ENCODE measurements around the gene CAMTA1.
"Not testable (repeated sequence)": the region's sequence is repeated elsewhere in the genome, so short reads cannot be mapped to it uniquely, and the experiment has no call there.

The CAMTA1 gene

DNA sequence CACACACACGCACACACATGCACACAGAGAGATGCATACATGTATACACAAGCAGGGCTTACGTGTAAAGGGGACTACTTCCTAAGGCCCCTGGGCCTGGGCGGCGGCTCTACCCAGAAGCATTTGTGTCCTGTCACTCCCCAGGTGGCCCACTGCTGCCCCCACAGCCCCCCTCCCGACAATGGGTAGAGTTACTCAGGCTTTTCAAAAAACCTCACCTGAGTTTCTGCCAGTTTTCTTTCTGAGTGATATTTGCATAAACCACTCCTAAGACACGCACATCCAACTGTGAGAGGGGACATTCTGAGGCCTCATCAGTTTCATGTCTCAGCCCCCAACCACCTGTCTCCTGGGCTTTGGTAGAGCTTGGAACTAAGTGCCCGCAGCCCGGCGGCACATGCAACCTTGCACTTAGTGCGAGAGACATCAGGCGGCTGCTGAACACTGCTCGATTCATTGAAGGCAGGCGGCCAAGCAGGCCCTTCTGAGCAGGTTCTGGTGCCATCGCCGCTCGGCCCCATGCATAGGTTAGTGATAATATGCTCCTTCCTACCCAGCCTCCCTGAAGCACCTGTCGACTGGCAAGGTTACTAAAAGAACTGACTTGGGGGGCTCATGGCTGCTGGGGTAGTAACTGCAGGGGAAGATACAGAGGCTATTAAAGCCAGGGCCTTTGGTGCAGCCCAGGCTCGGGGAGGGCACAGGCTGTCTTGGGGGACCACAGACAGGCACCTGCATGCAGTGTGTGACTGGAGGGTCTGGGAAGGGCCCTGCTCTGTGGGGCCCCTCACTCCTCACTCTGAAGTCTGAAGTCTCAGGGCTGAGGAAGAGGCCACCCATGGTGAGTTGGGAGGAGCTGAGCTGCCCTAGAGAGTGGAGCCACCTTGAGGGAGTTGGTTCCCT, 621.6 kb downstream of the CAMTA1 start:
- no peak for DNase-seq (ENCODE audit: low read depth in 3 of 3)

DNA sequence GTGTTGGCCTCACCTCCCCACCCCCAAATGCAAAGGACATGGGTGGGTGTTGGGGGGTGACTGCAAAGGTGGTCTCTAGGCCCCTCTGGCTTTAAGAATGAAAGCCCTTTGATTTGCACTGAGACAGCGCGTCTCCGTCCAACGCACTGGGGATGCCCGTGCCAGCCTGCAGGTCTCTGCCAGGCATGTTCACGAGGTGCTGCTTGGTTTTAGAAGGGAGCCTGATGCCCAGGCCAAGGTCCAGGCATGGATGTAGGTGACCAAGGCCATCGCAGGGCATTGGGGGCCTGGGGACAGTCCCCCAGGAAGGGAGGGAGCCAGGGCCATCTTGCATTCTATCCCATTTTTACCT, 622.3 kb downstream of the CAMTA1 start:
- DNase-seq (ENCODE audit: low read depth in 3 of 3), result no peak

GRCh38 chr1:7407980-7408770, 622.9 kb downstream of the CAMTA1 start:
- no peak for DNase-seq (ENCODE audit: low read depth in 3 of 3)

GRCh38 chr1:7408771-7409150, 623.5 kb downstream of the CAMTA1 start:
- no peak for DNase-seq (ENCODE audit: low read depth in 3 of 3)

- no peak for DNase-seq (ENCODE audit: low read depth in 3 of 3)
Measured at GRCh38 chr1:7409278-7409677, 624.0 kb downstream of the CAMTA1 start.

DNA sequence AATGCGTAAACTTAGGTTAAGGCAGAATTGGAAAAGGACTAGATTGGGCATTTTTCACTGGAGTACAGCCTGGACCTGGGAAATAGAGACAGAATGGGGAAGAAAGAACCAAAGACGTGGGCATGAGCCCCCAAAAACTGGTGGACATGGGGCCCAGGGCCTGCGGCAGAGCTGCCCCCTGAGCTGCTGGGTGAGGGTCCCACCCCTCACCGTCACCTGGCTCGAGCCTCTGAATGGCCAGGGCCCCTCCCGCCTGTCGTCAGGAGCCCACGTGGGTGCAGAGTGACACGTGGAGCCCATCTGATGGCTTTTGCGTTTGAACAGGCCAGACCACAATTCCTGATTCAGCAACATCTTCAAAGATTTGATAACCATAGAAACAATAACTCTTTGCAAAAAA, 624.9 kb downstream of the CAMTA1 start:
- DNase-seq (ENCODE audit: low read depth in 3 of 3), result no peak

GRCh38 chr1:7417618-7418017, 632.4 kb downstream of the CAMTA1 start:
- not testable (repeated sequence) for DNase-seq (ENCODE audit: low read depth in 3 of 3)

DNA sequence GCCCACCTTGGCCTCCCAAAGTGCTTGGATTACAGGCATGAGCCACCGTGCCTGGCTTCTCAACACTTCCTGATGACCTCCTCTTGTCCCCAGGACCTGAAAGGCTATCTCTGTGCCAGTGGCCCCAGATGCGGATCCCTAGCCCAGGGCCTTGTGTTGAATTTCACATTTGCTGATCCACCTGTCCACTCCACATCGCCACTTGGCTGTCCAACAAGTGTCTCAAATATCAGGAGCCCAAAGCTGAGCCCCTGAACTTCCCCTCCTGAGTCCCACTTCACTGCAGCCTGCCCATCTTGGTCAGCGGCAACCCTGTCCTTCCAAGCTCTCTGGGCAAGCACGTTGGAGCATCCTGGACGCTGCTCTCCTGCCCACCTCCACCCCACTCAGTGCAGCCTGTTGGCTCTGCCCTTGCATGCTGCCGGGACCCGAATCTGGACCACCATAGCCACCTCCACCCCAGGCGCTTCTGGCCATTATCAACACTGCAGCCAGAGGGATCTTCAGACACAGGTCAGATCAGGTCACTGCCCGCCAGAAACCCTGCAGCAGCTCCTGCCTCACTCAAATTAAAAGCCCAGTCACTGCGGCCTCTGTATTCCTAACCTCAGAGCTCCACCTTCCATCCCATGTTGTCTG, 633.3 kb downstream of the CAMTA1 start:
- DNase-seq (ENCODE audit: low read depth in 3 of 3), result no peak

DNA sequence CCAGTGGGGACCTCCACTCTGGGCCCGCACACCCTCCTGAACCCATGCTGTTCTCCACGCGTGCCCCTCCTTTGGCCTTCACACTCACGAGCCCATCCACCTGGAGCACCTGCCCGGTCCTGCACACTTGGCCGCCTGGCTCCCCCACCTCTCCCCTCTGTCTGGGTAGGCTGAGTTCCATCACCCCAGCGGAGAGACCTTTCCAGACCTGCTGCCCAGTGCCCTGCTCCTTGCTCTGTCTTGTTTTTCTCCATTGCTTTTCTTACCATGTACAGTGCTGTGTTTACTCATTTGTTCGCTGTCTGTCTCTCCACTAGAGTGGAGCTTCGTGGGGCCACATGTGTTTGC, 634.8 kb downstream of the CAMTA1 start:
- DNase-seq (ENCODE audit: low read depth in 3 of 3), result no peak

DNA sequence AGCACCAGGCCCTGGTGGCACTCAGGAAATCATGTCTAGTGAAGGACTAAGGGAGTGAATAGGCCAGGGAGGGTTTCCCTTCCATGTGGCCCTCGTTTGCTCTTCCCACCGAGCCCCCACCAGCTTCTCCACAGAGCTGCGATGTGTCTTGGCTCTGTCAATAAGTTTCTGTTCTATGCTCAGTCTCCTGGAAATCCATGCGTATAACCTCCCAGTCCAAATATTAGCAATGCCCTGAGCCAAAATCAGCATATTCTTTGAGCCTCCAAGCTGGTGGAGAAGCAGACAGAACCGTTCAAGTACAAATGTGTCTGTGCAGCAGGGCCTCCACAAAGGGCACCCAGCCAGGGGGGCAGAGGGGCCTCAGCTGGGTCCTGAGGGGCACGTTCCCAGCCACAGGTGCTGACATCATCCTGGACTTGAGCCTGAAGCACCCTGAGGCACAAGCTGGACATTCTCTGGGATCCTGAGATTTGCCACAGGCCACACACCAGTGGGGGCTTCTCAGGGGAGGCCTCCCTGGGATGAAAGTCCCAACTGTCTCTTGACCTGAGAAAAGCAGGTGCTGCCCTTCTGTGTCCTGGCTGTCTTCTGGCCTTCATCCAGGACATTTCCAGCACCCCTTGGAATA, 635.3 kb downstream of the CAMTA1 start:
- no peak for DNase-seq (ENCODE audit: low read depth in 3 of 3)

GRCh38 chr1:7421471-7422075, 636.3 kb downstream of the CAMTA1 start:
- DNase-seq (ENCODE audit: low read depth in 3 of 3), result no peak

GRCh38 chr1:7422081-7422480, 636.8 kb downstream of the CAMTA1 start:
- DNase-seq (ENCODE audit: low read depth in 3 of 3), result no peak

DNA sequence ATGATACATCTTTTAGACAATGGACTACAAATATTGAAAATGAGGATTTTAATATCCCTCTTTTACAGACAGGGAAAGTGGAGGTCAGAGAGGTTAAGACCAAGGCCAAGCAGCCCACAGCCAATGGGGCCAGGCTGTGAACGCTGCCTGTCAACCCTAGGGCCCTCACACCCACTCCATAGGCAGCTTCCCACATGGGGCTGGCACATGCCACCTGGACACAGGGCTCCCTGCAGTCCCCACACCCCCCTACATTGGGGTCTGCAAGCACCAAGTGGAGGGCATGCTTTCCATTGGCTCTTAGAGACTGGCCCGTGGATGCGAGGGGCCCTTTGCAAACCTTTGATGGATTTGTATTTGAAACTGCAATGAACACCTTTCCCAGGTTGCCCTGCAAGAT, 637.3 kb downstream of the CAMTA1 start:
- DNase-seq (ENCODE audit: low read depth in 3 of 3), result no peak

DNA sequence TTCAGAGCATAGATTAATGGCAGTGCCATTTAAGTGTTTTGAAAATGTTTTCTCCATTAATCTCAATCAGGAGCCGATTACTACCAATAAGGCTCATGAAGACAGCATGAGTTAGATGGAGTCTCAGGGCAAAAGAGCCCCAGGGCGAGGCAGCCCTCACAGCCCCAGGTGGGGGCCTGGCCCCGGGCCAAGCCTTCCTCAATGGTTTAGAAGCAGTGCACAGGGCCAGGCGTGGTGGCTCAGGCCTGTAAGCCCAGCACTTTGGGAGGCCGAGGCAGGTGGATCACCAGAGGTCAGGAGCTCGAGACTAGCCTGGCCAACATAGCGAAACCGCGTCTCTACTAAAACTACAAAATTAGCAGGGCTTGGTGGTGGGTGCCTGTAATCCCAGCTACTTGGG, 637.7 kb downstream of the CAMTA1 start:
- DNase-seq (ENCODE audit: low read depth in 3 of 3), result no peak

DNA sequence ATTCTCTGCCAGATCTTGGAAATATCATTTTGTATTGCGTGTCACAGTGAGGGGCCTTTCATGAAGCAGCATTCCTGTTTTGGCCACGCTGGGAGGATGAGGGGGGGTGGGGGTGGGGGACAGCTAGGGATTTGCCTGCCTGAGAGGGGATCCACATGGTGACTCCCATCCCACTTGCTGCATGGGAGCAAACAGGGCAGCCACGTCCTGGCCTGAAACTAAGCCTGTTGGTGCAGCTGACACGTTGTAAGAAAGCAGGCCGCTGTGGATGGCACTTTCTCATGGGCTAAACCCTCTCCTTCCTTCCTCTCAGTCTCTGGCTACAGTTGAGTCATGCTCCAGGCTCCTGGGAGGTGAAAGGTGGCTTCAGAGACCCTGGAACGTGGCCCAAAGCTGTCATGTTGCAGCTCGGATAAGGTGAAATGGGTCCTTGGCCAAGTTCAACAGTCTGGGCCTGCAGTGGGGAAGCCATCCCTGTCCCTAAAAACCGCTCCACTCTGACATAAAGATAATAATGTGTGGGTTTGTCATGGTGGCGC, 639.2 kb downstream of the CAMTA1 start:
- DNase-seq (ENCODE audit: low read depth in 3 of 3), result no peak

GRCh38 chr1:7425229-7425628, 640.0 kb downstream of the CAMTA1 start:
- DNase-seq (ENCODE audit: low read depth in 3 of 3), result no peak

DNA sequence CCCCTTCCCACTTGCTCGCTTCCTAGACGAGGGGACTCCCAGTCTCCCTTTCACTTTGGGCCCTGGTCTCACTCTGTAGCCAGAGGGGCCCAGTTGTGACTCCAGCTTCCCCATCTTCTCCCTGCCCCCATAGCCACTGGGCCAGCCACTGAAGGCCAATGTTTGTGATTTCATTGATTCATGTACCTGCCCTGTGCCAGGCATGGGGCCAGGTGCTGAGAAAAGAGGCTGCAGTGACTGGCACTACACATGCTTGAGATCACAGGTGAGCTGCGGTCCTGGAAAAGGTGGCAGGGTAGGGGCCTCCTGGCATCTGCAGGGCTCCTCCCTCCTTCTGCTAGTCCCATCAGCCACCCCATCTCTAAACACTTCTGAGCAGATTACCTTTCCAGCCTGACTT, 640.5 kb downstream of the CAMTA1 start:
- no peak for DNase-seq (ENCODE audit: low read depth in 3 of 3)

GRCh38 chr1:7426780-7427604, 641.7 kb downstream of the CAMTA1 start:
- no peak for DNase-seq (ENCODE audit: low read depth in 3 of 3)

- DNase-seq (ENCODE audit: low read depth in 3 of 3), result no peak
Measured at GRCh38 chr1:7427605-7428300, 642.5 kb downstream of the CAMTA1 start.

- no peak for DNase-seq (ENCODE audit: low read depth in 3 of 3)
Measured at GRCh38 chr1:7429290-7429689, 644.0 kb downstream of the CAMTA1 start.

All from stimulated activated CD4-positive, alpha-beta T cell treated with anti-CD3 and anti-CD28 coated beads, TNF-alpha, amount 100 ng/mL, for 24 hours (primary cell).